Epithelial cell of esophagus (primary cell): Measurements from ENCODE around the gene GLOD4.
"Not testable (repeated sequence)": the region's sequence is repeated elsewhere in the genome, so short reads cannot be mapped to it uniquely, and the experiment has no call there.

ENCODE experiments used
- DNase-seq: peaks from one replicate; pipeline ENCODE4 v3.0.0; 2010; ENCODE audit warnings: low read depth
- H3K4me3 ChIP-seq: 2 replicates; pipeline ENCODE4 v1.5.1; 2011; ENCODE audit warnings: mild to moderate bottlenecking, low read length, control low read depth
- TF ChIP-seq, protein P1 (sequence below): IDR thresholded peaks from 2 replicates; pipeline ENCODE4 v1.5.1; 2011; ENCODE audit warnings: low read depth, mild to moderate bottlenecking, low read length, control low read depth, inconsistent platforms; ENCODE audit not compliant: insufficient read depth; ENCODE audit errors: missing control alignments

The GLOD4 gene

DNA sequence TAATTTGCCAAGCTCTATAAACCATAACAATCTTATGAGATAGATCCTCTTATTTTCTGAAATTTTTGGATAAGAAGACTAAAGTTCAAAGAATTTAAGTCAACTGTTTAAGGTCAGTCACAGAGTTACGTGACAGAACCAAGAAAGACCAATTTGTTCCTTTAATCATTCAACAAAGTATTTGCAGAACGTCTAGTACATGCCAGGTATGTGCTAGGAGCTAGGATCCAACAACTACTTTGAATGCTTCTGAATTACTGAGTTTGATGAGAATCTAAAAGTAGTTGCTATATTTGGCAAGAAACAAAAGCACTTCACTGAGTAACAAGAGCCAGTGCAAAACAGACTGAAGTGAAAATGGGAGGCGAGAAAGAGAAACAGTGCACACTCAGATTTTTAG lies 15.0 kb downstream of the GLOD4 start:
- TF ChIP-seq, protein P1, sequence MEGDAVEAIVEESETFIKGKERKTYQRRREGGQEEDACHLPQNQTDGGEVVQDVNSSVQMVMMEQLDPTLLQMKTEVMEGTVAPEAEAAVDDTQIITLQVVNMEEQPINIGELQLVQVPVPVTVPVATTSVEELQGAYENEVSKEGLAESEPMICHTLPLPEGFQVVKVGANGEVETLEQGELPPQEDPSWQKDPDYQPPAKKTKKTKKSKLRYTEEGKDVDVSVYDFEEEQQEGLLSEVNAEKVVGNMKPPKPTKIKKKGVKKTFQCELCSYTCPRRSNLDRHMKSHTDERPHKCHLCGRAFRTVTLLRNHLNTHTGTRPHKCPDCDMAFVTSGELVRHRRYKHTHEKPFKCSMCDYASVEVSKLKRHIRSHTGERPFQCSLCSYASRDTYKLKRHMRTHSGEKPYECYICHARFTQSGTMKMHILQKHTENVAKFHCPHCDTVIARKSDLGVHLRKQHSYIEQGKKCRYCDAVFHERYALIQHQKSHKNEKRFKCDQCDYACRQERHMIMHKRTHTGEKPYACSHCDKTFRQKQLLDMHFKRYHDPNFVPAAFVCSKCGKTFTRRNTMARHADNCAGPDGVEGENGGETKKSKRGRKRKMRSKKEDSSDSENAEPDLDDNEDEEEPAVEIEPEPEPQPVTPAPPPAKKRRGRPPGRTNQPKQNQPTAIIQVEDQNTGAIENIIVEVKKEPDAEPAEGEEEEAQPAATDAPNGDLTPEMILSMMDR, result no peak
- no peak for DNase-seq
- H3K4me3 ChIP-seq, result no peak overlapping the region

DNA sequence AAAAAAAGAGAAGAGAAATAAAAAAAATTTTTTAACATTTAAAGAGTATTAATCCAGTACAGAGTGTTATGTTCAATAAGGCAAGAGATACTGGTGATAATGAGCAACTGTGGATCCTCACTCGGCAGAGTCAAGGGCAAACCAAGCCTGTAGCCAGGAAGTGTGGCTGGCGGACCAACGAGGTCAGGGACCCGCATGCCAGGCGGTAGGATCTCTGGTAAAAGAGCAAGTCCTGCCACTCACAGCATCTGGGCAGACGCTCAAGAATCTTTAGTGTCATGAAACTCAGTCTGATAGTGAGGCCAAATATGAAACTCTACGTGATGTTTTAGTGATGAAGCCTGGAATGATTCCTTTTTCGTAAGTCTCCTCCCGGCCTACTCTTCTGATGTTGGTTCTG lies 21.7 kb downstream of the GLOD4 start:
- TF ChIP-seq, protein P1, result no peak
- no peak for DNase-seq
- no peak overlapping the region for H3K4me3 ChIP-seq

DNA sequence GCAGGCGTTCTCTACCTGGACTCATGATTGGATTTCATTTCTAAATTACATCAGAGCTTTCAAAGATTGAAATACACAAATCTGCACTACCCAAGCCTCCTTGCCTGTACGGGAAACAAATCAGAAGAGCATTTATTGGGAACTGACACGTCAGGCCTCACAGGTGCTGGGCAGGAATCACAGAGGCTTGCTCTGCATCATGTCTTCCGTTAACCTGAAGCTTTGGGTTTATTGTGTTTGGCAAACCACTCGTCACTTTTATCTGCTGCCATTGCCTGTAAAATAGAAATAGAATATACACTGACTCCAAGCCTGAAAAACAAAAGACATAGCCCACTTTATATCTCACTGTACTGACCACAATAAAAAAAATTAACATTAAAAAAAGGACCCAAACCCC lies 22.1 kb downstream of the GLOD4 start:
- TF ChIP-seq, protein P1, result no peak
- no peak for DNase-seq
- no peak overlapping the region for H3K4me3 ChIP-seq

DNA sequence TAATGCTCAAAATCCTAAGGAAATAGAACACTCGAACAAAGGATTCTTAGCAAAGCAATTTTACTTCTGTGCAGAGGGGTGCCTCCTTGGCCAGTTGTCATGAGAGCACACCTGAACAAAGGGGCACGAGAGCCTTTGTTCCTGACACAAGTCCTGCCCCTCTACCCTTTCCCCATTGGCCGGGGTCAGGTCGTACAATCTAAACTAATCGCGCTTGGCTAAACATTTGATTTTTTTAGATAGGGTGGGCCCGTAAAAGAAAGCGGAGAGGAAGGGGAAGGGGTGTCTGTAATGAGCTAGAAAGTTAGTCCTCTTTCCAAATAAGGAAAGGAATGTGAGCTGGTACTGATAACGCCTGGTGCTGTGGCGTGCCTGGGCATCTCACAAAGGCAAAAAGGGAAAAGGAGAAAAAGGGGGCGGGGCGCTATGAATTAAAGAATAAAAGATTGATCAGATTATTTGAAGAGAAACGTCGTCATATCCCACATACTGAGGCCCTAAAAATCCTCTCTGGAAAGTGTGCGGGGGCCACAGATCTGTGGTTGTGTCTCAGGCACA lies 26.0 kb downstream of the GLOD4 start:
- not testable (repeated sequence) for H3K4me3 ChIP-seq, DNase-seq

DNA sequence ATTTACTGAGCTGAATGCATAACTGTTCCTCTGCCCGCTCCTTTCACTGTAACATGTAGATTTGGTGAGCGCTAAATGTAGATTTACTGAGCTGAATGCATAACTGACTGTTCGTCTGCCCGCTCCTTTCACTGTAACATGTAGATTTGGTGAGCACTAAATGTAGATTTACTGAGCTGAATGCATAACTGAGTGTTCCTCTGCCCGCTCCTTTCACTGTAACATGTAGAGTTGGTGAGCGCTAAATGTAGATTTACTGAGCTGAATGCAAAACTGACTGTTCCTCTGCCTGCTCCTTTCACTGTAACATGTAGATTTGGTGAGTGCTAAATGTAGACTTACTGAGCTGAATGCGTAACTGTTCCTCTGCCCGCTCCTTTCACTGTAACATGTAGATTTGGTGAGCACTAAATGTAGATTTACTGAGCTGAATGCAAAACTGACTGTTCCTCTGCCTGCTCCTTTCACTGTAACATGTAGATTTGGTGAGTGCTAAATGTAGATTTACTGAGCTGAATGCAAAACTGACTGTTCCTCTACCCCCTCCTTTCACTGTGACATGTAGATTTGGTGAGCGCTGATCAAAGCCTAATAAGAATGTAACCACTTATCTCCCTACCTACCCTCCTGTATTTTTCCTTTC lies 26.6 kb downstream of the GLOD4 start:
- H3K4me3 ChIP-seq, DNase-seq: not testable (repeated sequence)

DNA sequence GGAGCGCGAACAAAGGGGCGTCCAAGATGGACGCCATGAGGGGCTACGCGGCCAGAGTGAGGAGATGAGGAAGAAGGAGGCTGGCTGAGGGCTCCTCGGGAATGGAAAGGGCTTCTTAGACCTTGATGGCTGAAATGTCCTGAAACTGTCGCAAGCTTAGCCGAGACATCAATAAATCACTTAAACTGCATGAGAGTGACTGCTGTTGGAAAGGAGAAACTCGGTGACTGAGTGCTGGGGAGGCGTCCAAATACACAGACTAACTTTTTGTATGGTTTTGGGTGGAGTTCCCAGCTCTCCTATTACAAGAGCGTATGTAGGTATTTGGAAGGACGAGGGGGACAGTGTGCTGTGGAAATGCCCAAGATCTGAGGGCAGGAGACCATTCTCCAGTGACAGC lies 28.7 kb downstream of the GLOD4 start:
- no peak for DNase-seq
- TF ChIP-seq, protein P1, result no peak
- no peak overlapping the region for H3K4me3 ChIP-seq

DNA sequence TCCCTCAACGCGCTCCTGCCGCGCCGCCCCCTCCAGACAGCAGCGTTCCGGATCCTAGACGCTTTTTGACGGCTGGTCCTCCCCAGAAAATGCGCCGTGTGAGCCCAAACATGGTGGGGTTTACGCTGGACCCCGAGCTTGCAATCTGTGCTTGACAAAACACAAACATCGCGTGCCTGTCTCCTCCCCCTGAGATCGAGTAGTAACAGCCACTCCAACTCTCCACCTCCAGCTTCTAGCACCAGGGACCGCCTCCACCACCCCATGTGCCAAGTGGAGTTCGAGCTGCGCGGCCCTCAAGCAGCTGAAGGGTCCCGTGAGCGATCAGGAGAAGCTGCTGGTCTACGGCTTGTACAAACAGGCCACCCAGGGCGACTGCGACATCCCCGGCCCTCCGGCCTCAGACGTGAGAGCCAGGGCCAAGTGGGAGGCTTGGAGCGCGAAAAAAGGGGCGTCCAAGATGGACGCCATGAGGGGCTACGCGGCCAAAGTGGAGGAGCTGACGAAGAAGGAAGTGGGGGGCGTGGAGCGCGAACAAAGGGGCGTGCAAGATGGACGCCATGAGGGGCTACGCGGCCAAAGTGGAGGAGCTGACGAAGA lies 29.4 kb downstream of the GLOD4 start:
- TF ChIP-seq, protein P1, result no peak
- H3K4me3 ChIP-seq, result peak overlapping the region; percentile 73
- DNase-seq, result peak; percentile 39

DNA sequence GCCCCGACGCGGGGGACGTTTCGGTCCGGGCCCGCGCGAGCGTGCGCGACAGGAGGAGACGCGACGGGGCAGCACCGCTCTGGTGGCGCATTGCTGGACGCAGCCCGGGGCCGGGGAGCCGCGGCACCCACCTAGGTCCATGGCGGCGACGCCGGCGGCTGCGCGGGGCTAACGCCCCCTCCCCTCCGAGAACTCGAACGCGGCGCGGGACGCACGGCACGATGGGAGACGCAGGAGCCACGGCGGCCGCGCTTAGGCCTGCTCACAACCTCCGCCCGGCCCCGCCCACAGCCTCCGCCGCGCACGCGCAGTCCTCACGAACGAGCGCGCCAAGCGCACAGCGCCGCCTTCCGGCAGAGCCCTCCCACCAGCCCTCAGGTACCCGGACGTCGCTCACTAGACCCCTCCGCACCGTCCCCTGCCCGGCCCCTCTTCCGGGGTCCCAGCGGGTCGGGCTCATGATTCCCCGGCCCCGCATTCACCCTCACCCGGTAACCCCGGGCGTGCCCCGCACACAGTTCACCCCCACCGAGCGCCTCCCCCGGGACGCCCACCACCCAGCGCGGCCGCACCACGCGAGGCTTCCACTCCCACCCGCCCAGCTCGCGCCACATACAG lies 30.0 kb downstream of the GLOD4 start, which contains the start of gene GEMIN4:
GEMIN4 (minus strand) TSS at position 263 of the 618 bp plus-strand sequence; CDS start at position 141, 122 bp downstream.
- TF ChIP-seq, protein P1, result peak; percentile 70
- DNase-seq, result peak; percentile 87
- peak within 1 kb of the TSS; percentile 73 for H3K4me3 ChIP-seq
